SKM-1 (cell line): Measurements from ENCODE around the gene RTRAF.

Experiments used
- DNase-seq: peaks from one replicate; lab custom pipeline; 2025; ENCODE audit not compliant: unreplicated experiment; lab: John Stamatoyannopoulos, UW

The RTRAF gene

DNA sequence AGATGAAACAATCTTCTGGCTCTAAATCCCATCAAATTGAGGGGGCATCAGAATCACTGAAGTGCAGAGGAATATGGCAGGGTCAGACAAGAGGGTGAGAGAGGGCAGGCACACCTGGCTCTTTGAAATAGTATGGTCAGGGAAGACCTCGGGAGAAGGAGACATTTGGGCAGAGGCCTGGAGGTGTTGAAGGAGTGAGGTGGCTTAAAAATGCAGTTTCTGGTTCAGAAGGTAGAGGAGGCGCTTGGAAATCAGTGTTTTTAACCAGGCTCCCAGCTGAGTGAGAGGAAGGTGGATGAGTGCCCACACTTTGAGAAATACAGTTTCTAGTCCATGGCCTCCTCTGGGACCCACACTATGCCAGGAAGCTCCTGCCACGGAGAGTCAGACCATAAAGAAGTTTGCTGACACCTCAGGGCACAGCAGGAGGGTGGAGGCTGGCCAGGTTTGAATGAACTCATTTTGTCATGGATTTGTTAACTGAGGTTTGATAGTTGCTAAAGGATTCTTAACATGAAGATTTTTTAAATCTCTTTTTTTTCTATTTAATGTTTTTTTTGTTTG, 59.4 kb downstream of the RTRAF start:
- DNase-seq = no peak

GRCh38 chr14:52049271-52049670, 59.9 kb downstream of the RTRAF start:
- no peak for DNase-seq

DNA sequence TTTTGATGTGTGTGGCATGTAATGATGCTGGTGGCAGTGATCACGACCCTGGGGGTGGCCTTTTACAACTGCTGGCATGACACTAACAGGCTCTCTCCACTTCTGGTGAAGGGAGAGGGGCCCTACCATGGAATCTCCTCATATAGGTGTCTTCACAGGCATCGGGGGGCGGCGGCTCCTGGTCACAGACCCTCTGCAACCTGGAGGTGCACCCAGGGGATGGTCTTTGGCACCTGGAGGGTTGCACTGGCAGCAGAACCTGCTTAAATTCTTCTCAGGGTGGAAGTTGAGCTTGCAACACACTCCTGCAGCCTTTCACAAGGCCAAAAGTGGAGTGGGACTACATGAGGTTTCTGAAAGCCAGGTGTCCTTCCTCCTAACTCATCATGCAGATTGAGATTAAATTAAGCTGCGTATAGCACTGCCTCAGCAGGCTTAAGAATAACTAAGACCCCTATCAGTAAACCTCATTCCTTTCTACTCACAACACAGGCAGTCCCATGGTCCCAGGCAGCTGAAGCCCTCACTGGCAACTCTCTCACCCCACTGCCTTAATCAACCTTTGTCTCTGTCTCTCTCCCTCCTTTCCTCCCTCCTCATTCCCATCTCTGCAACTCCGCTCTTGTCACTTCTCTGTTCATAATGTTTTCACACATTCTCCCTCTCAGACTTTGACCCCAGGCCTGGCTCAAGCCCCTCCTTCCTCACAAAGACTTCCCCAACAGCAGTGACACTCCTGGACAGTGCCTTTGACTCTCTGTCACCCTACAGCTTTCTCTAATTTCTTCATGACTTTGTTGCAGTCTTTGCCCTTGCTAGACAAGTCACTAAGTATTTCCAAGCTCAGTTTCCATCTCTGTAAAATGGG, 60.6 kb downstream of the RTRAF start:
- DNase-seq = no peak

- no peak for DNase-seq
Measured at GRCh38 chr14:52051251-52051650, 61.9 kb downstream of the RTRAF start.

GRCh38 chr14:52051871-52052270, 62.5 kb downstream of the RTRAF start:
- no peak for DNase-seq

DNA sequence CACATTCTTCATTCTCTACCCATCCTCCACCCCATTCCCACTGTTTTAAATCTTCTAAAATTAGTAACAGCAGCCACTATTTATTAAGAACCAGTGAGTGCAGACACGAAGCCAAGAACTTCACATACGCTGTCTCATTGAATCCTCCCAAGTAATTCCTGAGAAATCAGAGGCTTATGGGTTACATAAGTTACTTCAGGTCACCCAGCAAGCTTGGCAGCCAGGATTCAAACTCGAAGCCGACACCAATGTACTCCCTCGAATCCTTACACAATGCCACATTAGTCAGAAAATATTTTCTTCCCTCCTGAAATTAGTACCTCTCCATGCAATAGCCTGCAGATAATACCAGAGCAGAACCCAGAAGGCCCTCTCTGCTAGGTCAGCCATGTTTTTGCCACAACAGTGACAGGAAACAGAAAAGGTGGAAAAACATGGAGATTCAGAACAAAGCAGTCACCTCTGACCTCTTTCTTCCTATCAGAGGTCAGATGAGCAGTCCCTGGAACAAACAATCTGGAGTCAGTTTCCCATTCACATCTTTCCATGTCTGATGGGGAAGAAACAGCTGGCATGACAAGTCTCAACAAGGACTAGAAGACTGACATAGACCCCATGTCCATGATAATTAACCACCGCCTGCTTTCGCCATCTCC, 63.1 kb downstream of the RTRAF start:
- no peak for DNase-seq

- DNase-seq = no peak
Measured at GRCh38 chr14:52053044-52053443, 63.7 kb downstream of the RTRAF start.

DNA sequence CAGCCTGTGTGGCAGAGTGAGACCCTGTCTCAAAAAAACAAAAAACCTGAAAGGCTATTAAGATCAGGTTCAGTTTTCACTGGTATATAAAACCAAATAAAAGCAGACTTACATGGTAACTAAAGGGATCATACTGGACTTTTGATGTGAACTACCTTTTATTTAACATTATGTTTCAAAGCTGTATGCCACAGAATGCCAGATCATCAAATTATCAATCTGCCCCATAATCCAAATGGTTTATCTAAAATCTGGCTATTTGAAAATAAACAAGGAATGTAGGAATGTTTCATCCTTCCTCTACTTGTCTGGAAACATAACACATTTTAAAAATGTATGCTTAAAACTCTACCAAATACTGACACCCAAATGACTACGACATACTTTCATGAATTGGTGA, 65.3 kb downstream of the RTRAF start:
- DNase-seq = no peak

- DNase-seq = no peak
Measured at GRCh38 chr14:52055167-52055566, 65.8 kb downstream of the RTRAF start.

DNA sequence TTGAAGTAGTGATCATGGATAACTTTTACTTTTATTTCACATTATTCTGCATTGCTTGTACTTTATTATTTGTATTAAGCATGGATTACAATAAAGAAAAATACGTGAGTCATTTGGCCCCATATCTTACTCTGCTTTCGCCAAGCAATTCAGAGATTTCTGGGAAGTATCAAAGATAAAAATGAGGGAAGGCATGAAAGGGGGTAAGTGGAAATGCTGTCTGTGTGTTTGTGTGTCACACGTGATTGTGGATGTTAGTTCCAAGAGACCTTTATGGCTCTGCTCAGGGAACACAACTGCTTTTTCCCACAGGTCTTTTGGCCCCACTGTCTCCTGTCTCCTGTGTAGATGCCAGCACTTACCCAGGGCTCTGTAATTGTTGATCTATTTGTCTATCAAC, 69.0 kb downstream of the RTRAF start:
- DNase-seq = no peak

GRCh38 chr14:52059649-52060048, 70.3 kb downstream of the RTRAF start:
- DNase-seq = no peak

- no peak for DNase-seq
Measured at GRCh38 chr14:52060080-52060479, 70.7 kb downstream of the RTRAF start.
